DOHH2 (cell line): ENCODE data around the gene TRIM25.

Experiments
- H3F3A ChIP-seq: fragments of 200-600 bp; sonication (generic), shearing (Covaris generic); 2 replicates; pipeline ENCODE4 v1.6.0; 2016; ENCODE audit warnings: antibody characterized with exemption, mild to moderate bottlenecking; ENCODE audit not compliant: control insufficient read depth, insufficient read depth
- H3K27ac ChIP-seq: fragments of 200-600 bp; sonication (generic); 2 replicates; pipeline ENCODE4 v1.5.1; 2014; ENCODE audit warnings: low read depth, mild to moderate bottlenecking, low read length, moderate library complexity
- H3K27me3 ChIP-seq: fragments of 200-600 bp; sonication (generic); 2 replicates; pipeline ENCODE4 v1.6.1; 2014; ENCODE audit warnings: mild to moderate bottlenecking, low read length, mixed read lengths; ENCODE audit not compliant: control insufficient read depth
- H3K36me3 ChIP-seq: fragments of 200-600 bp; sonication (generic); 2 replicates; pipeline ENCODE4 v1.6.1; 2014; ENCODE audit warnings: mild to moderate bottlenecking, low read length, moderate library complexity, mixed read lengths; ENCODE audit not compliant: control insufficient read depth
- H3K4me1 ChIP-seq: fragments of 200-600 bp; sonication (generic); 2 replicates; pipeline ENCODE4 v1.6.1; 2014; ENCODE audit warnings: mild to moderate bottlenecking, low read length, mixed read lengths; ENCODE audit not compliant: control insufficient read depth
- H3K4me2 ChIP-seq: fragments of 200-600 bp; sonication (generic); 2 replicates; pipeline ENCODE4 v1.6.0; 2014; ENCODE audit warnings: mild to moderate bottlenecking, low read length, moderate library complexity
- H3K4me3 ChIP-seq: fragments of 200-600 bp; sonication (generic); 2 replicates; pipeline ENCODE4 v1.5.1; 2014; ENCODE audit warnings: mild to moderate bottlenecking, low read length, mixed read lengths
- H3K79me2 ChIP-seq: fragments of 200-600 bp; sonication (generic); 2 replicates; pipeline ENCODE4 v1.6.1; 2014; ENCODE audit warnings: mild to moderate bottlenecking, low read length, mixed read lengths; ENCODE audit not compliant: control insufficient read depth
- H3K9me2 ChIP-seq: fragments of 200-600 bp; sonication (generic); replicated peaks from 2 replicates; pipeline ENCODE4 v1.6.1; 2014; ENCODE audit warnings: mild to moderate bottlenecking, low read length, mixed read lengths; ENCODE audit not compliant: control insufficient read depth
- H3K9me3 ChIP-seq: fragments of 200-600 bp; sonication (generic); 2 replicates; pipeline ENCODE4 v1.6.1; 2014; ENCODE audit warnings: antibody characterized with exemption, low read length, mixed read lengths; ENCODE audit not compliant: control insufficient read depth, insufficient read depth
- H4K20me1 ChIP-seq: fragments of 200-600 bp; sonication (generic); 2 replicates; pipeline ENCODE4 v1.6.0; 2014; ENCODE audit warnings: low read depth, mild to moderate bottlenecking, antibody characterized with exemption, low read length, moderate library complexity; ENCODE audit not compliant: control insufficient read depth, insufficient read depth
- EZH2phosphoT487 ChIP-seq: fragments of 200-600 bp; sonication (generic); IDR thresholded peaks from 2 replicates; pipeline ENCODE4 v1.6.1; 2017; ENCODE audit warnings: borderline replicate concordance, mild to moderate bottlenecking, antibody characterized with exemption, low read length, moderate library complexity, mixed read lengths
- TF ChIP-seq, protein P1 (sequence below): fragments of 200-600 bp; sonication (generic); IDR thresholded peaks from one replicate; pipeline ENCODE4 v1.5.1; 2014; ENCODE audit warnings: antibody characterized with exemption, mild to moderate bottlenecking, low read depth, low read length; ENCODE audit not compliant: poor library complexity, severe bottlenecking

Gene TRIM25

DNA sequence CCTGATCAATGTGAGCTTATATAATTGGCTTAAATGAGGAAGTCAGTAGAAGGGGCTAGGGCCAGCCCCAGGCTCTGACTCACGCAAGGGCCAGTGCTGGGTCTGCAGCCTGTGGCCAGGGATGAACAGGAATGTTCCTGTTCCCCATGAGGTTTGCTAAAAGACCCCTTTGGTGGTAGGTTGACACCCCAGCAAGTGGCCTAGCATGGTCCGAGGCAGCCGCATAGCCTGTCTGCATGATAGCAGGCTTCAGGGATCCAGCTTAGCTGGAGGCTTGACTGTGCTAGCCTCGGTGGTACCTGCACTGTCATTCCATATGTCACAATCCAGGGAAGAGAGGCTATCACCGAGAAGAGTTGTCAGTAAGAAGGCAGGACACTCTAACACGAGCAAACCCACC lies 23.5 kb downstream of the TRIM25 start:
- H3K79me2 ChIP-seq: no peaks in the 10 kb centered on the region
- H3K27ac ChIP-seq: no peak overlapping the region
- H3K27me3 ChIP-seq: no peaks in the 10 kb centered on the region
- H3K9me3 ChIP-seq: no peaks in the 10 kb centered on the region; the same call in 1 of the 2 replicates
- no peak overlapping the region for H3K4me2 ChIP-seq
- H3K36me3 ChIP-seq: peaks cover 79% of the 10 kb centered on the region
- no peaks in the 10 kb centered on the region; the same call in 1 of the 2 replicates for H3K4me1 ChIP-seq
- H3K9me2 ChIP-seq: no peaks in the 10 kb centered on the region
- H3F3A ChIP-seq: no peaks in the 10 kb centered on the region
- H3K4me3 ChIP-seq: no peak overlapping the region
- H4K20me1 ChIP-seq: peaks cover 2% of the 10 kb centered on the region; the same call in 1 of the 2 replicates
- TF ChIP-seq EZH2phosphoT487: no peak
- TF ChIP-seq, protein P1, sequence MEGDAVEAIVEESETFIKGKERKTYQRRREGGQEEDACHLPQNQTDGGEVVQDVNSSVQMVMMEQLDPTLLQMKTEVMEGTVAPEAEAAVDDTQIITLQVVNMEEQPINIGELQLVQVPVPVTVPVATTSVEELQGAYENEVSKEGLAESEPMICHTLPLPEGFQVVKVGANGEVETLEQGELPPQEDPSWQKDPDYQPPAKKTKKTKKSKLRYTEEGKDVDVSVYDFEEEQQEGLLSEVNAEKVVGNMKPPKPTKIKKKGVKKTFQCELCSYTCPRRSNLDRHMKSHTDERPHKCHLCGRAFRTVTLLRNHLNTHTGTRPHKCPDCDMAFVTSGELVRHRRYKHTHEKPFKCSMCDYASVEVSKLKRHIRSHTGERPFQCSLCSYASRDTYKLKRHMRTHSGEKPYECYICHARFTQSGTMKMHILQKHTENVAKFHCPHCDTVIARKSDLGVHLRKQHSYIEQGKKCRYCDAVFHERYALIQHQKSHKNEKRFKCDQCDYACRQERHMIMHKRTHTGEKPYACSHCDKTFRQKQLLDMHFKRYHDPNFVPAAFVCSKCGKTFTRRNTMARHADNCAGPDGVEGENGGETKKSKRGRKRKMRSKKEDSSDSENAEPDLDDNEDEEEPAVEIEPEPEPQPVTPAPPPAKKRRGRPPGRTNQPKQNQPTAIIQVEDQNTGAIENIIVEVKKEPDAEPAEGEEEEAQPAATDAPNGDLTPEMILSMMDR: no peak

DNA sequence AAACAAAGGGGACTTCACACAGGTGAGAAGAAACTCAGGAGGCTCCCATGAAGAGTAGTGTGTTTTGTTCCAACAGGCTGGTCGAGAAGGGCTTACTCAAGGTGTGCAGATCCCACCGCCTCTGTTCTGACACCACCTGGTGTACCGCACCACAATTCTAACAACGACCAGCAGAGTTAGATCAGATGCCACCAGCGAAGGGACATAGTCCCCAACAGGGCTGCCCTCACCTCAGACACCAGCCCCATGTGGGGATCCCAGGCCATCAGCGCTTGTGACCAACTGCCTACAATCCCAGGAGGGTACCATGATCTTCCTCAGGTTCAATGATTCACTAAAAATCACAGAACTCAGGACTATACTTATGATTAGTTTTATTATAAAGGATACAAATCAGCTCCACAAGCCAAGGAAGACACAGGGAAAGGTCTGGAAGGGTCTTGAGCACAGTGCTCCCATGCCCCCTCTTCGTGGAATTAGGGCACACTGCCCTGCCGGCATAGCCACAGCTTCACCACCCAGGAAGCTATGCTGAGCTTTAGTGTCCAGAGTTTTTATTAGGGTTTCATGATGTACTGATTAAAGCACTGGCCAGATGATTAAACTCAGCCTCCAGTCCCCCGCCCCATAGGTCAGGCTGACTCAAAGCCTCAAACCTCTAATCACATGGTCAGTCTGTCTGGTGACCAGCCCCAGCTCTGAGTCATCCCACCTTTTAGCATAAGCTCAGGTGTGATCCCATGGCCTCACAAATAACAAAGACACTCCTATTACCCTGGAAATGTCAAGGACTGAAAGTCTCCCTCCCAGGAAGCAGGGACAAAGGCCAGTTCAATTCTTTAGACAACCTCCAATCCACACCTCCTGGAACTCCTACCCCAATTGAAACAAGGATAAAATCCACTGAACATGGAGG lies 26.0 kb downstream of the TRIM25 start:
- no peaks in the 10 kb centered on the region; the same call in 1 of the 2 replicates for H3K9me3 ChIP-seq

DNA sequence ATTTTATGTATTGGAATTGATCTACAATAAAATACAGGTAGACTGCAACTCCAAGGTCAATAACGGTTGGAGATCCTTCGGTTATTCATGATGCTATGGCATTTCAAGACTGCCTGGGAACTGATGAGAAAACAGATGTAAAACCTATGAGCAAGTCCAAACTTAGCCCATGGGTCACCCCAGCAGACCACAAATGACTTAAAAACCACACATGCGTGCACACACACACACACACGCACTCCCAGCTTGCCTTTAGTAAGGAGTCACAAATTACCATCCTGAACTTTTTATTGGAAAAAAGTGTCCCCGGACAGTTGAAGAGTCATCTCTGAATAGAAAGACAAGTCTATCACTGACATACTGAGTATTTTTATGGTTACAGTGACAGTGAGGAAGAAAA lies 26.7 kb downstream of the TRIM25 start:
- Histone ChIP-seq H3K9me3 (no peaks in the 10 kb centered on the region; the same call in 1 of the 2 replicates), H3K36me3 (peaks cover 49% of the 10 kb centered on the region), H3K79me2 (no peaks in the 10 kb centered on the region)

More for the DNA sequence above, 26.0 kb downstream of the TRIM25 start:
- Histone ChIP-seq H3F3A (0 out of 2 replicates have a peak, but pooled peaks cover 6% of the 10 kb centered on the region), H3K79me2 (no peaks in the 10 kb centered on the region), H3K4me1 (no peaks in the 10 kb centered on the region), H3K9me2 (no peaks in the 10 kb centered on the region), H4K20me1 (peaks cover 2% of the 10 kb centered on the region; the same call in 1 of the 2 replicates), H3K27me3 (no peaks in the 10 kb centered on the region), H3K4me3 (no peak overlapping the region), H3K27ac (no peak overlapping the region), H3K36me3 (peaks cover 56% of the 10 kb centered on the region), H3K4me2 (no peak overlapping the region)
- TF ChIP-seq EZH2phosphoT487: no peak
- TF ChIP-seq, protein P1: no peak

More for the DNA sequence above, 26.7 kb downstream of the TRIM25 start:
- H3K4me3 ChIP-seq: no peak overlapping the region
- no peaks in the 10 kb centered on the region for H3K27me3 ChIP-seq
- 0 out of 2 replicates have a peak, but pooled peaks cover 6% of the 10 kb centered on the region for H3F3A ChIP-seq
- H3K9me2 ChIP-seq: no peaks in the 10 kb centered on the region
- no peak overlapping the region for H3K4me2 ChIP-seq
- peaks cover 2% of the 10 kb centered on the region; the same call in 1 of the 2 replicates for H4K20me1 ChIP-seq
- no peaks in the 10 kb centered on the region for H3K4me1 ChIP-seq
- TF ChIP-seq EZH2phosphoT487: no peak
- TF ChIP-seq, protein P1: no peak
- no peak overlapping the region for H3K27ac ChIP-seq
